GM19193 (cell line): Measurements from ENCODE around the gene TSR2.

Experiments used
- POLR2A ChIP-seq: IDR thresholded peaks from 4 replicates; pipeline ENCODE4 v1.6.1; 2011; ENCODE audit not compliant: insufficient read depth, insufficient read length; ENCODE audit errors: extremely low read depth

Gene TSR2

DNA sequence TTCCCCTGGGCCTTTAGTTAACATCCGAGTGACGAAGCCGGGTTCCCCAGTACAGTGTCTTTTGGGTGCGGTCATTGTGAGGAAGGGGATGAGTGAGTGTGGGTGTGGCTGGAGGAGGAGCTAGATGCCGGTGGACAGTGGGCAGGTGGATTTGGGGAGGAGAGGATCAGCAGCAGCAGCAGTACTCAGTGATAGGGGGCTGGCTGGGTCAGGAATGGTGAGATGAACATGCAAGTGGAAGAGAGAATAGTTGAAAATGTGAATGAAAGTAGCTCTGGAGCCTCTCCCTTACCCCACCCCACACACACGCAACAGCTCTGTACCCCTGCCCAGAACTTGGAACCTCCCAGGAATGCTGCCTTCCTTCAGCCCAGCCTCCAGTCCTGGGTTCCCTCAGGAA lies 4.5 kb downstream of the TSR2 start:
- no peak for TF ChIP-seq POLR2A

DNA sequence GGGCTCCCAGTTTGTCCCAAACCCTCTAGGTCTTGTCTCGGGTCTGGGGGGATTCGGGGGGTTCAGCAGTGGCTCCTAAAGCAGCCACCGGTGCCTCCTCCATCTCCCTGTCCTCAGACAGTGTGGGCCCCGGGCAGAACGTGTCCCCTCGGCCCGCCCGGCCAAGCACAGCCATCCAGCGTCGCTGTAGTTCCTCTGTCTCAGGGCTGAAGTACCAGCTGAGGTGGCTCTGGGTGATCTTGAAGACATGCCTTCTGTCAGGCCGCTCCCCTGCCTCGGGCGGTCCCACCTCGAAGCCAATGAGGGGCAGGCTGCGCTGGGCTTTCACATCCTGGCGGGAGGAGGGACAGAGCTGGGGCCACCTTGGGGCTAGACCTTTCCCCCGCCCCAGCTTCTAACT lies 5.9 kb downstream of the TSR2 start:
- TF ChIP-seq POLR2A: no peak

DNA sequence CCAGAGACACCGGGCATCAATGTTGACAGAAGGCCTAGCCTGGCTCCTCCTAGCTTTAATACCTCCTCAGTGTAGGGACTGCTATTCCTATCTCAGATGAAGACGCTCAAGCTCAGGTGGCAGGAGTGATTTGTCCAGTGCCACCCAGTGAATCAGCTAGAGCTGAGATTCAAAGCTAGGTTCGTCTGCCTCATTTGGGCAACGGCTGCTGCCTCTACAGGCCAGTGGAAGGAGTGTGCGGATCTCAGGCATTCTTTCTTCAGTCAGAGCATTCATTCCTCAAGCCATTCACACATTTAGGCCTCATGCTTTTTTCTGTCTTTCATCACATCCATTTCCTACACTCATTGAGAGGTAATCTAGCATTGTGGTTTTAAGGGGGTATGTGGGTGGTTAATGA lies 7.3 kb downstream of the TSR2 start:
- TF ChIP-seq POLR2A: no peak

GRCh38 chrX:54449929-54450328 lies 9.7 kb downstream of the TSR2 start:
- no peak for TF ChIP-seq POLR2A

- TF ChIP-seq POLR2A: no peak
Observed at GRCh38 chrX:54452920-54453319, 12.7 kb downstream of the TSR2 start.

DNA sequence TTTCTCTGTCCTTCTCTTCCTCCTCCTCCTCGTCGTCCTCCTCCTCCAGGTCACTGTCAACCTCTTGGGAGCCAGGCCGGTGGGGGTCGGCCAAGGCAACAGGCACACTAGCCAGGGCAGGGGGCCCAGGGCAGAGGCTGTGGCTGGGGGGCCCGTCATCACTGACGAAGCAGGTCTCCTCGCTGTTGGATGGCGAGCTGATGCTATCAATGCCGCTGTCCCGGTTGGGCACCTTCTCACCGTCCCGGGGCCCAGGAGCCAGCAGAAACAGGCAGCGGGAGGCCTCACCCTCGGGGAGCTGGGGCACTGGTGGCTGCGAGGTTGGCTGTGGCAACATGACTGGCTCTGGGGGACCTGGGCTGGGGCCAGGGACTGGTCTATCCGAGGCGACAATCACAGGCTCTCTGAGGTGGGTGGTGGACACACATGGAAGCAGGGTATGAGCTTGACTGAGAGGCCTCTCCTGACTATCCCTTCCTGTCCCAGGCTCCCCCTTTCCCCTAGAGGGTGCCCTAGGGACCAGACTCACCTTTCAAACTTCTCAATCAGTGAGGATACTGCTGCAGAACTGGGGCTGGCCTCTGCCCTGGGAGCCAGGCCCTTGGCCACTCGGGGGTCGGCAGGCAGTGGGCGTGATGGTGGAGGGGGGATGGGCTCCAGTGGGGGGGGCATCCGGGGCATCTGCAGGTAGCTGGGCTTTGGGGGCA lies 30.0 kb downstream of the TSR2 start:
- TF ChIP-seq POLR2A: no peak

DNA sequence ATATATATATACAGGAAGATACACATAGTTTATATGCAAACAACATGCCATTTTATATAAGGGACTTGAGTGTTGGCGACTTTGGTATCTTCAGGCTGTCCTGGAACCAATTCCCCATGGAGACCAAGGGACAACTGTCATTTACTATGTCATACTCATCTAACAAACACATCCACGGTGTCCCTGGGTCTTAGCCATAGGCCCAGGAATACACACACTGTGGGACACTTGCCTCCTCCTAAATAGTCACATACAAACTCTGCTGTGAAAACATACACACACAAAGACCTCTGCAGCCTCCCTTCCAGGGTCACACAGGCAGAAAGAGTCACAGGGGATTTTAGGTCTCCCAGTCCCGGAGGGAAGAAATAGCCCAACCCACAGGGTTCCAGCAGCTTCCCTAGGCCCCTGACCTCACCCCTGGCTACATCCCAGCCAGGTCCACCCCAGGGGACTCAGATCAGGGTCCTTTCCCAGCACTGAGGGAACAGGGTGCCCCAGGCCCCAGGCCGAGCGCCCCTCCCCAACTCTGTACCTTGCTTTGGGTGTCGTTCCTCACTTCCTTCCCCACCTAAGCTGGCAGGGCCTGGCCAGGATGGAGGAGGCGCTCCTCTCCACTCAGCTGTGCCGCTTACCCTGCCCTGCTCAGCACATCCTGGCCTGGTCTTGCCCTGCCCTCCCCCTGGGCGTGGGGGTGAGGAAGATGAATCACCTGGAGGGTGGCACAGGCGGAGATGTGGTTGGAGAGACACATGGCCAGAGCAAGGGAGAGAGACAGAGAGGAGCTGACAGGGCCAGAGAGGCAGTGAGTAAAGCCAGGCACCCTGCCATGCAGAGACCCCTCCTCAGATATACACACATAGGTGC lies 34.0 kb downstream of the TSR2 start:
- TF ChIP-seq POLR2A: no peak

DNA sequence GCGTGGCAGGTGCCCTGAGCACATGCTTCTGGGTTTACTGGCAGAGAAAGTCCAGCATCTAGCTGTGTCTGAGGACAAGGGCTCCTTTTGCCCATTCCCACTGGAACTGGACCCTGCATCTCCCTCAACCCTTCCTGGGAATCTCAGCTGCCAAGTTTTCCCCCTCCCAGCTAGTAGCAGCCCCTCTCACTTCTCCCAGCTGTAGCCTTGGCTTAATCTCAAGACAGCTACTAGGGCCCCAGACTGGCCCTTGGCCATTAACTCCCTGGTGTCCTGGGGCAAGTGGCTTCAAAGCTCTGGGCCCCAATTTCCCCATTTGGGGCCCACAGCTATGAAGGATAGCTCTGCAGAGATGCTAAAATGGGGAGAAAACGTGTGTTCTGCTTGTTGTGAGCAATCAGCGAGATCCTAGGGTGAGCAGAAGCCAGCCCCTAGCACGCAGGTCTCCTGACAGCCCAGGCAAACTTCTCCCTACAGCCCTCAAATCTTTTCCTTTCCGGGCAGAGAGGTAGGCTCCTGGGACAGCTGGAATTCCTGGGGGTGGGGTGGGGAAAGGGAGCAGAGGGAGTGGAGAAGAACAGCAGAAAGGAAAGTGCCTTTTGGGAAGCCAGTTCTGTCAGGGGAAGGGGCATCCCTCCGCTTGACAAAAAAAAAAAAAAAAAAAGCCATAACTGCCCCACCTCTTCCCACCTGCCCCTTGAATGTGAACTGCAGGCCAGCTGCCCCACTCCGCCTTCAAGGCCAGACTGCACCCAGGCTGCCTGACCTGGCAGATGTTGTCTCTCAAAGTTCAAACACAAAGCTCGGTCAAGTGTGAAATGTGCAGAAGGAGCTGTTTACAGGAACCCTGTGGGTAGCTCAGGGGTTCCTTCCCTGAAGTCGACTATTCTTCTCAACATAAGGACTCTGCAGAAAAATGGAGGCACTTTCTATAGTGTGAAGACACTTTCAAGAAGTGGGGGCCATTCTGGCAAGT lies 39.2 kb downstream of the TSR2 start:
- TF ChIP-seq POLR2A: no peak

GRCh38 chrX:54482839-54483593 lies 42.8 kb downstream of the TSR2 start:
- TF ChIP-seq POLR2A: no peak

DNA sequence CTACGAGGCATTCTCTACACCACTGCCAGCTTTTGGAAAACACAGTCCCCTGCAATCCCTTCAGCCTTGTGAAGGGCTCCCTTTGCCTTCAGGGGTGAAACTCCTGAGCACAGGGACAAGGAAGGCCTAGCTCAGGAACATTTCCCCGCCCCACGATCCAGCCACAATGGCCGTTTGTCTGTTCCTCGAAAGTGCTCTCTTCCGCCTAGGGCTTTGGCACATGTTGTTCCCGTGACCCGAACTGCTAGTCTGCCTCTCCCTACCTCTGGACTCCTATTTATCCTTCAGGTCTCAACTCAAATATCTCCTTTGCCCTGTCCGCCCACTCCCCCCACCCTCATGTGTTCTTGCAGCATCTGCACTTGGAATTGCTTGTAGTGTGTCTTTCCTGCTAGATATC lies 43.7 kb downstream of the TSR2 start:
- no peak for TF ChIP-seq POLR2A

- TF ChIP-seq POLR2A: no peak
Observed at GRCh38 chrX:54484666-54485065, 44.5 kb downstream of the TSR2 start.

DNA sequence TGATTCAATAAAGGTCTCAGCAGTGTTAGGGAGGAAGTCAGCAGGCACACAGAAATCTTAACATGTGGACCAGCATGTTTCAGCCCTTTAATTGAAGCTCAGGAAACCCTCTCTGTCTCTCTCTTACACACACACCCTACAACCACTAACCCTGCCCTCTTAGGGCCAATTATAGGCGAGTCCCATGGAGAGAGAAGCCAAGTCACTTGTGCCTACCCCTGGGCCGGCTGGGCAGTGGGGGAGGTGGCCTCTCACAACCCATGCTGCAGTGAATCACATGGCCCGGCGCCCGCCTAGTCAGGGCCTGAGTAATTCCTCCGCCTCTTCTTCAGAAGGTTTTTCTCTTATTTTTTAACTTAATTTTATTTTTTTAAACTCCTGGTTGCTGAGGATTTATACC lies 52.1 kb downstream of the TSR2 start:
- no peak for TF ChIP-seq POLR2A

GRCh38 chrX:54494166-54494988 lies 54.2 kb downstream of the TSR2 start:
- TF ChIP-seq POLR2A: no peak
